ENCODE results near the gene BOD1L1. TPM values are rescaled to one million over a fixed set of nuclear protein-coding genes. Genes with fewer than 3 reads are reported as not detected.

Gene BOD1L1
- polyA plus RNA-seq, 1 donor from 2014 or later = 43.3 TPM

GRCh38 chr4:13548059-13548983 lies 79.2 kb downstream of the BOD1L1 start:
- Histone ChIP-seq H3K9ac (ENCODE audit: low read length) (no peak overlapping the region), H3K4me3 (ENCODE audit: low read length) (peak overlapping the region; percentile 61), H2AFZ (ENCODE audit: low read depth, low read length) (no peak overlapping the region), H3K9me2 (ENCODE audit: insufficient read depth, low read length) (no peaks in the 10 kb centered on the region), H3F3A (ENCODE audit: insufficient read depth, low read length, poor library complexity, severe bottlenecking) (no peaks in the 10 kb centered on the region), H3K9me3 (ENCODE audit: low read length) (peaks cover 7% of the 10 kb centered on the region), H3K4me2 (ENCODE audit: low read length) (no peak overlapping the region), H3K79me2 (replicated peaks; ENCODE audit: insufficient read depth, low read length) (no peaks in the 10 kb centered on the region), H3K27me3 (ENCODE audit: insufficient read depth, low read depth, low read length) (peaks cover 76% of the 10 kb centered on the region), H3K27ac (ENCODE audit: low read length) (no peak overlapping the region), H3K36me3 (ENCODE audit: insufficient read depth, low read length) (no peaks in the 10 kb centered on the region), H4K20me1 (ENCODE audit: insufficient read depth) (no peaks in the 10 kb centered on the region)
- TF ChIP-seq EP300 (conservative IDR thresholded peaks at IDR 0.05; ENCODE audit: poor library complexity, severe bottlenecking) (no peak), MXI1 (conservative IDR thresholded peaks at IDR 0.05; ENCODE audit: poor library complexity, severe bottlenecking) (no peak), CTCF (IDR thresholded peaks at IDR 0.05; ENCODE audit: poor library complexity, severe bottlenecking) (no peak), EZH2 (IDR thresholded peaks at IDR 0.05; ENCODE audit: borderline replicate concordance, insufficient read depth, low read length, poor library complexity, severe bottlenecking) (no peak), TAF1 (IDR thresholded peaks at IDR 0.05; ENCODE audit: low read depth) (no peak), RAD21 (conservative IDR thresholded peaks at IDR 0.05) (no peak), SMC3 (conservative IDR thresholded peaks at IDR 0.05; ENCODE audit: poor library complexity) (no peak), POLR2AphosphoS5 (IDR thresholded peaks at IDR 0.05) (no peak)
- TF ChIP-seq, protein P1, sequence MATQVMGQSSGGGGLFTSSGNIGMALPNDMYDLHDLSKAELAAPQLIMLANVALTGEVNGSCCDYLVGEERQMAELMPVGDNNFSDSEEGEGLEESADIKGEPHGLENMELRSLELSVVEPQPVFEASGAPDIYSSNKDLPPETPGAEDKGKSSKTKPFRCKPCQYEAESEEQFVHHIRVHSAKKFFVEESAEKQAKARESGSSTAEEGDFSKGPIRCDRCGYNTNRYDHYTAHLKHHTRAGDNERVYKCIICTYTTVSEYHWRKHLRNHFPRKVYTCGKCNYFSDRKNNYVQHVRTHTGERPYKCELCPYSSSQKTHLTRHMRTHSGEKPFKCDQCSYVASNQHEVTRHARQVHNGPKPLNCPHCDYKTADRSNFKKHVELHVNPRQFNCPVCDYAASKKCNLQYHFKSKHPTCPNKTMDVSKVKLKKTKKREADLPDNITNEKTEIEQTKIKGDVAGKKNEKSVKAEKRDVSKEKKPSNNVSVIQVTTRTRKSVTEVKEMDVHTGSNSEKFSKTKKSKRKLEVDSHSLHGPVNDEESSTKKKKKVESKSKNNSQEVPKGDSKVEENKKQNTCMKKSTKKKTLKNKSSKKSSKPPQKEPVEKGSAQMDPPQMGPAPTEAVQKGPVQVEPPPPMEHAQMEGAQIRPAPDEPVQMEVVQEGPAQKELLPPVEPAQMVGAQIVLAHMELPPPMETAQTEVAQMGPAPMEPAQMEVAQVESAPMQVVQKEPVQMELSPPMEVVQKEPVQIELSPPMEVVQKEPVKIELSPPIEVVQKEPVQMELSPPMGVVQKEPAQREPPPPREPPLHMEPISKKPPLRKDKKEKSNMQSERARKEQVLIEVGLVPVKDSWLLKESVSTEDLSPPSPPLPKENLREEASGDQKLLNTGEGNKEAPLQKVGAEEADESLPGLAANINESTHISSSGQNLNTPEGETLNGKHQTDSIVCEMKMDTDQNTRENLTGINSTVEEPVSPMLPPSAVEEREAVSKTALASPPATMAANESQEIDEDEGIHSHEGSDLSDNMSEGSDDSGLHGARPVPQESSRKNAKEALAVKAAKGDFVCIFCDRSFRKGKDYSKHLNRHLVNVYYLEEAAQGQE (IDR thresholded peaks at IDR 0.05; ENCODE audit: borderline replicate concordance) = no peak

- H3K27me3 ChIP-seq (ENCODE audit: insufficient read depth, low read depth, low read length) = peaks cover 84% of the 10 kb centered on the region
- no peaks in the 10 kb centered on the region for H3K9me2 ChIP-seq (ENCODE audit: insufficient read depth, low read length)
- no peaks in the 10 kb centered on the region for H3F3A ChIP-seq (ENCODE audit: insufficient read depth, low read length, poor library complexity, severe bottlenecking)
- no peak overlapping the region for H3K4me2 ChIP-seq (ENCODE audit: low read length)
- TF ChIP-seq SMC3 (conservative IDR thresholded peaks at IDR 0.05; ENCODE audit: poor library complexity) (no peak), EZH2 (IDR thresholded peaks at IDR 0.05; ENCODE audit: borderline replicate concordance, insufficient read depth, low read length, poor library complexity, severe bottlenecking) (peak; percentile 84)
- H3K79me2 ChIP-seq (replicated peaks; ENCODE audit: insufficient read depth, low read length) = no peaks in the 10 kb centered on the region
- H3K4me3 ChIP-seq (ENCODE audit: low read length) = peak overlapping the region; percentile 61
- no peak overlapping the region for H3K9ac ChIP-seq (ENCODE audit: low read length)
- peaks cover 7% of the 10 kb centered on the region for H3K9me3 ChIP-seq (ENCODE audit: low read length)
- H3K36me3 ChIP-seq (ENCODE audit: insufficient read depth, low read length) = no peaks in the 10 kb centered on the region
- no peaks in the 10 kb centered on the region for H4K20me1 ChIP-seq (ENCODE audit: insufficient read depth)
- no peak overlapping the region for H2AFZ ChIP-seq (ENCODE audit: low read depth, low read length)
- H3K27ac ChIP-seq (ENCODE audit: low read length) = no peak overlapping the region
Observed at GRCh38 chr4:13547485-13548041, 80.0 kb downstream of the BOD1L1 start.

All from neural cell (in vitro differentiated cells).